HCT116 (cell line): ENCODE results near the gene GNAO1. TPM values are rescaled to one million over a fixed set of nuclear protein-coding genes. Genes with fewer than 3 reads are reported as not detected.

ENCODE experiments used
- ATAC-seq: fragments of 200-7000 bp; cut with Tn5 transposase; 2 replicates; pipeline ENCODE4 v1.9.1; 2020; ENCODE audit warnings: mild to moderate bottlenecking, moderate library complexity
- BruUV-seq: library from RNA; stranded (reverse); fragments of 400-500 nt; replicated peaks from 2 replicates; lab custom pipeline; 2021; lab: Mats Ljungman, UMichigan
- CTCF ChIA-PET: fragments of 300-600 bp; sonication (Branson Sonifier 250); formaldehyde crosslinking; loops from one replicate; lab custom pipeline; 2021; ENCODE audit warnings: antibody characterized with exemption; lab: Charles Lee
- POLR2A ChIA-PET: fragments of 300-600, 350-600 bp; sonication (Branson Sonifier 250); formaldehyde crosslinking; loops from one replicate; lab custom pipeline; 2021; ENCODE audit warnings: antibody characterized with exemption; lab: Charles Lee
- RAD21 ChIA-PET, 2 experiments: fragments of 300-600 bp; sonication (Branson Sonifier 250); formaldehyde crosslinking; loops; one replicate each; lab custom pipeline; 2023; ENCODE audit warnings: low total read pairs in 2 of 2; ENCODE audit not compliant: uncharacterized antibody in 2 of 2, unreplicated experiment in 2 of 2, low non-redundant PET in 1 of 2; lab: Charles Lee
- DNase-seq: peaks from one replicate; pipeline ENCODE4 v3.0.0-alpha.2; 2010; ENCODE audit warnings: low read depth, low spot score
- H2AFZ ChIP-seq: fragments of 200-600 bp; shearing (Covaris generic), sonication (generic); 2 replicates; pipeline ENCODE4 v1.6.1; 2017; ENCODE audit warnings: low read depth, mixed run types, mixed read lengths, antibody characterized with exemption, low read length; ENCODE audit not compliant: poor library complexity, severe bottlenecking
- H3K27ac ChIP-seq: 2 replicates; pipeline ENCODE4 v1.5.1; 2012; ENCODE audit warnings: low read depth, low read length
- H3K27me3 ChIP-seq: fragments of 200-600 bp; sonication (generic); 2 replicates; pipeline ENCODE4 v1.6.1; 2016; ENCODE audit warnings: mixed run types, low read length, mixed read lengths; ENCODE audit not compliant: insufficient read depth
- H3K36me3 ChIP-seq, 2 experiments: fragments of 200-500 bp in 1 of 2; fragments of 200-600 bp in 1 of 2; sonication (Bioruptor generic) in 1 of 2; sonication (generic) in 1 of 2; 2 replicates each; pipeline versions ENCODE4 v1.5.1 to v1.6.1; 2014 to 2016; ENCODE audit warnings: low read length in 2 of 2, inconsistent platforms in 1 of 2, mixed read lengths in 1 of 2, mixed run types in 1 of 2; ENCODE audit not compliant: insufficient read depth in 2 of 2, control insufficient read depth in 1 of 2
- H3K4me1 ChIP-seq, 2 experiments: fragments of 200-600 bp in 1 of 2; sonication (generic) in 1 of 2; 2 replicates each; pipeline versions ENCODE4 v1.5.1 to v1.6.1; 2012 to 2017; ENCODE audit warnings: low read length in 2 of 2, inconsistent platforms in 1 of 2, mild to moderate bottlenecking in 1 of 2, mixed read lengths in 1 of 2, mixed run types in 1 of 2, moderate library complexity in 1 of 2; ENCODE audit not compliant: insufficient read depth in 2 of 2, control insufficient read depth in 1 of 2
- H3K4me2 ChIP-seq: fragments of 200-600 bp; sonication (generic); 2 replicates; pipeline ENCODE4 v1.6.1; 2017; ENCODE audit warnings: mixed run types, low read length, mixed read lengths
- H3K4me3 ChIP-seq, 2 experiments: fragments of 200-600 bp in 1 of 2; sonication (generic) in 1 of 2; replicated peaks in 1 of 2; 2 replicates each; pipeline ENCODE4 v1.5.1; 2011 to 2016; ENCODE audit warnings: low read length in 2 of 2, control low read depth in 1 of 2, low read depth in 1 of 2, mild to moderate bottlenecking in 1 of 2, mixed read lengths in 1 of 2, mixed run types in 1 of 2
- H3K79me2 ChIP-seq: fragments of 200-600 bp; sonication (generic); 2 replicates; pipeline ENCODE4 v1.6.1; 2017; ENCODE audit warnings: mild to moderate bottlenecking, mixed run types, low read length, moderate library complexity, mixed read lengths; ENCODE audit not compliant: insufficient read depth
- H3K9ac ChIP-seq: fragments of 200-600 bp; sonication (generic); 2 replicates; pipeline ENCODE4 v1.6.1; 2016; ENCODE audit warnings: low read length, mixed read lengths
- H3K9me2 ChIP-seq: fragments of 200-600 bp; sonication (generic), shearing (Covaris generic); 2 replicates; pipeline ENCODE4 v1.6.1; 2017; ENCODE audit warnings: mixed run types, mild to moderate bottlenecking, moderate library complexity; ENCODE audit not compliant: insufficient read depth
- H3K9me3 ChIP-seq, 2 experiments: fragments of 200-500 bp in 1 of 2; fragments of 200-600 bp in 1 of 2; sonication (Bioruptor generic) in 1 of 2; sonication (generic) in 1 of 2; 2 replicates each; pipeline ENCODE4 v1.6.1; 2014 to 2017; ENCODE audit warnings: low read length in 2 of 2, mixed read lengths in 2 of 2, inconsistent platforms in 1 of 2, low read depth in 1 of 2, mild to moderate bottlenecking in 1 of 2, mixed run types in 1 of 2, moderate library complexity in 1 of 2; ENCODE audit not compliant: control insufficient read depth in 1 of 2, insufficient read depth in 1 of 2
- H4K20me1 ChIP-seq: fragments of 200-600 bp; sonication (generic), shearing (Covaris generic); 2 replicates; pipeline ENCODE4 v1.6.1; 2017; ENCODE audit warnings: mixed run types, mild to moderate bottlenecking, moderate library complexity; ENCODE audit not compliant: insufficient read depth
- CBX3 ChIP-seq: IDR thresholded peaks from 2 replicates; pipeline ENCODE4 v1.6.1; 2012; ENCODE audit warnings: low read depth
- ELF1 ChIP-seq: IDR thresholded peaks from 2 replicates; pipeline ENCODE4 v1.6.1; 2012; ENCODE audit warnings: low read depth, borderline replicate concordance
- EZH2 ChIP-seq: fragments of 200-600 bp; sonication (generic); IDR thresholded peaks from 2 replicates; pipeline ENCODE4 v1.6.1; 2017; ENCODE audit warnings: antibody characterized with exemption, mixed run types
- EZH2phosphoT487 ChIP-seq: fragments of 200-600 bp; IDR thresholded peaks from 2 replicates; pipeline ENCODE4 v1.6.1; 2018; ENCODE audit warnings: antibody characterized with exemption, borderline replicate concordance
- JUND ChIP-seq: IDR thresholded peaks from 2 replicates; pipeline ENCODE4 v1.6.1; 2012
- POLR2AphosphoS5 ChIP-seq: IDR thresholded peaks from 2 replicates; pipeline ENCODE4 v1.6.1; 2011; ENCODE audit warnings: mild to moderate bottlenecking, low read depth, low read length, moderate library complexity
- RAD21 ChIP-seq: IDR thresholded peaks from 2 replicates; pipeline ENCODE4 v1.6.1; 2012; ENCODE audit warnings: low read depth, mild to moderate bottlenecking
- SIN3A ChIP-seq: IDR thresholded peaks from 2 replicates; pipeline ENCODE4 v1.6.1; 2012; ENCODE audit warnings: low read depth
- SP1 ChIP-seq: IDR thresholded peaks from 2 replicates; pipeline ENCODE4 v1.6.1; 2012; ENCODE audit warnings: low read depth
- SRF ChIP-seq: IDR thresholded peaks from 2 replicates; pipeline ENCODE4 v1.6.1; 2012; ENCODE audit warnings: low read depth
- TCF7L2 ChIP-seq: IDR thresholded peaks from 2 replicates; pipeline ENCODE4 v1.7.0; 2011; ENCODE audit warnings: borderline replicate concordance, inconsistent platforms; ENCODE audit not compliant: insufficient read depth, insufficient read length; ENCODE audit errors: extremely low read depth
- YY1 ChIP-seq: IDR thresholded peaks from 2 replicates; pipeline ENCODE4 v1.6.1; 2011; ENCODE audit warnings: low read length, low read depth, moderate library complexity, mild to moderate bottlenecking; ENCODE audit not compliant: insufficient replicate concordance; ENCODE audit errors: extremely low read depth
- ZNF274 ChIP-seq: fragments of 200-500 bp; sonication (Bioruptor generic); IDR thresholded peaks from 2 replicates; pipeline ENCODE4 v1.6.1; 2014; ENCODE audit warnings: mild to moderate bottlenecking, low read depth, low read length, inconsistent platforms
- intact Hi-C: fragments of 100-400 bp; cut with micrococcal nuclease; formaldehyde crosslinking; loops from 2 replicates; pipeline ENCODE4 v1.10.0; 2022
- total RNA-seq: library from RNA; stranded (reverse); gene quantifications from one replicate; pipeline ENCODE4 v1.2.1, GENCODE V29; 2021; ENCODE audit not compliant: unreplicated experiment
- TF ChIP-seq, protein P1 (sequence below): IDR thresholded peaks from 2 replicates; pipeline ENCODE4 v1.6.1; 2012
- TF ChIP-seq, protein P2 (sequence below): IDR thresholded peaks from 2 replicates; pipeline ENCODE4 v1.6.1; 2012

The GNAO1 gene
- total RNA-seq, 1 experiment from 2014 or later = 0.12 TPM

DNA sequence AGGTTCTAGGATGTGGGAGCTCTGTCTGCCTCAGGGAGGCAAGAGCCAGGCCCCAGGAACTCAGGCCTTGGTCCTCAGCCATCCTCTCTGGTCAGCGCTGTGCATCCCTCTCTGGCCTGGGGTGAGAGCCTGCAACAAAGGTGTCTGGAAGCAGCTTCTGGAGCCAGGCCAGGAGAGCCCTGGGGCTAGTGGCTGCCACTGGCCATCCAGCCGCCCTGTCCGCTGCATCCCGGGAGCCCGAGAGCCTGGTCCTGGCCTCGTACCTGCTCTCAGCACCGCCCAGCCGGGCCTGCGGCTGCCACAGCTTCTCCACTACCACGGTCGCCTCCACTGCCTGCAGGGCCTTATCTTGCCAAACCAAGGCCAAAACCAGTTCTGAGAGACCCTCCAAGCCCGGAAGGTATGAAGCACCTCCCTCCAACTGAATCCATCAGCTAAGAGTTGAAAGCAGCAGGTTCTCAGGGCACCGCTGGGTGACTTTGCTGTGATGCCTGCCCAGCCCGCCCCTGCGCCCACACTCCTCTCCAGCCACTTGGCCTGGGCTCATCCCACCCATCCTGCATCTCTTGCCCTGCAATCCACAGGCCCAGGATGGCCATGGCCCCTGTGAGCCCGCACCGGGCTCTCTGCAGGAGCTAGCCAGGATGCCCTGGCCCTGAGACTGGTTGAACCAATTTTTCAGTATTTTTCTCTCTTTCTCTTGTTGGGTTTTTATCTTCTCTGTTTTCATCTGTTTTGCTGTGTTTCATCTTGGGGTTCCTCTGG is 148.3 kb downstream of the GNAO1 start:
- no peak overlapping the region for H3K9ac ChIP-seq
- H3K27me3 ChIP-seq = no peaks in the 10 kb centered on the region
- H2AFZ ChIP-seq = no peak overlapping the region
- DNase-seq = no peak
- no peaks in the 10 kb centered on the region for H3K79me2 ChIP-seq
- ChIA-PET RAD21 (no interaction called here), CTCF (no interaction called here), POLR2A (no interaction called here)
- H3K4me1 ChIP-seq = peaks cover 0 to 16% of the 10 kb centered on the region in 2 experiments; a peak in 3 of 4 replicates
- H3K27ac ChIP-seq = no peak overlapping the region
- no peak overlapping the region for H3K4me3 ChIP-seq
- no peaks in the 10 kb centered on the region for H3K9me3 ChIP-seq
- H3K36me3 ChIP-seq = no peaks in the 10 kb centered on the region
- BruUV-seq = no TSS peak
- ATAC-seq = no peak
- H4K20me1 ChIP-seq = no peaks in the 10 kb centered on the region
- H3K9me2 ChIP-seq = no peaks in the 10 kb centered on the region
- intact Hi-C loops = loop anchor here (10.0 kb wide), 1 partner anchor 365 kb away; no protein-coding TSS in a partner anchor
- no peak for TF ChIP-seq ELF1
- H3K4me2 ChIP-seq = no peak overlapping the region

DNA sequence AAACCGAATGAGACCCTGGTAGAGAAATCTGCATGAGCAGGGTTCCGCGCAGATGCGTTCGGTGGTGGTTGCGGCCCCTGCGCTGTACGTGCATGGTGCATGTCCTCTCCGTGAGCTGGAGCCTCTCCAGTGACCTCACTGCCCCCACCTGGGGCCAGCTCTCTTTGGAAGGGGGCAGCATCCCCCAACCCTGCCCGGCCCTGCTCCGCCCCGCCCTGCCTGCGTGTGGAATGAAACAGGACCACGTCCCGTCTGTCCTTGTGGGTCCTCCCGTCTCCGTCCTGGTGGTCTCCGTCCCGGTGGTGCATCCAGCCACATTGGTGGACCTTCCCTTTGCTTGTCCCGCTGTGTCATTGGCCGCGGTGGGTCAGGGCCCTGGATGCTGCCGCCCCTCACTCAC is 149.1 kb downstream of the GNAO1 start:
- Histone ChIP-seq H4K20me1 (no peaks in the 10 kb centered on the region), H3K9ac (no peak overlapping the region), H3K79me2 (no peaks in the 10 kb centered on the region), H2AFZ (no peak overlapping the region), H3K36me3 (no peaks in the 10 kb centered on the region), H3K4me2 (no peak overlapping the region), H3K27ac (no peak overlapping the region), H3K9me3 (no peaks in the 10 kb centered on the region), H3K9me2 (no peaks in the 10 kb centered on the region), H3K4me3 (no peak overlapping the region), H3K27me3 (no peaks in the 10 kb centered on the region), H3K4me1 (peaks cover 0 to 22% of the 10 kb centered on the region in 2 experiments; a peak in 3 of 4 replicates)
- ChIA-PET RAD21 (no interaction called here), POLR2A (no interaction called here), CTCF (no interaction called here)
- ATAC-seq (no peak), DNase-seq (no peak)
- no TSS peak for BruUV-seq
- no peak for TF ChIP-seq EZH2phosphoT487
- TF ChIP-seq POLR2AphosphoS5 = no peak
- TF ChIP-seq JUND = no peak
- TF ChIP-seq CBX3 = no peak
- no peak for TF ChIP-seq EZH2
- no peak for TF ChIP-seq ELF1
- no peak for TF ChIP-seq TCF7L2
- no peak for TF ChIP-seq YY1
- TF ChIP-seq, protein P1, sequence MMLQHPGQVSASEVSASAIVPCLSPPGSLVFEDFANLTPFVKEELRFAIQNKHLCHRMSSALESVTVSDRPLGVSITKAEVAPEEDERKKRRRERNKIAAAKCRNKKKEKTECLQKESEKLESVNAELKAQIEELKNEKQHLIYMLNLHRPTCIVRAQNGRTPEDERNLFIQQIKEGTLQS = no peak
- no peak for TF ChIP-seq RAD21
- TF ChIP-seq SIN3A = no peak
- TF ChIP-seq SRF = no peak
- TF ChIP-seq ZNF274 = no peak
- TF ChIP-seq, protein P2, sequence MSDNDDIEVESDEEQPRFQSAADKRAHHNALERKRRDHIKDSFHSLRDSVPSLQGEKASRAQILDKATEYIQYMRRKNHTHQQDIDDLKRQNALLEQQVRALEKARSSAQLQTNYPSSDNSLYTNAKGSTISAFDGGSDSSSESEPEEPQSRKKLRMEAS = no peak
- TF ChIP-seq SP1 = no peak
- intact Hi-C loops = no loop called here
